Stimulated activated CD8-positive, alpha-beta memory T cell treated with anti-CD3 and anti-CD28 coated beads, Interleukin-15, amount 100 ng/mL, for 48 hours (primary cell): ENCODE measurements around the gene ROBO1.

ENCODE experiments used
- DNase-seq, 2 donors: peaks; one replicate each; pipeline ENCODE4 v3.0.0-alpha.2; 2020; ENCODE audit warnings: low read depth in 2 of 2

ROBO1 gene

GRCh38 chr3:78978037-78978436, 789.8 kb downstream of the ROBO1 start:
- DNase-seq: no peak

GRCh38 chr3:78977073-78977472, 790.7 kb downstream of the ROBO1 start:
- no peak for DNase-seq

- DNase-seq: no peak
These were observed 791.6 kb downstream of the ROBO1 start for GRCh38 chr3:78976200-78976599.

GRCh38 chr3:78974181-78974790, 793.5 kb downstream of the ROBO1 start:
- no peak for DNase-seq

- no peak for DNase-seq
These were observed 795.0 kb downstream of the ROBO1 start for GRCh38 chr3:78972617-78973301.

- no peak for DNase-seq
These were observed 797.1 kb downstream of the ROBO1 start for GRCh38 chr3:78970656-78971055.

GRCh38 chr3:78969483-78969882, 798.3 kb downstream of the ROBO1 start:
- no peak for DNase-seq

- DNase-seq: no peak
These were observed 800.7 kb downstream of the ROBO1 start for GRCh38 chr3:78967061-78967460.

- no peak for DNase-seq
These were observed 804.0 kb downstream of the ROBO1 start for GRCh38 chr3:78963771-78964170.

- DNase-seq: no peak
These were observed 810.3 kb downstream of the ROBO1 start for GRCh38 chr3:78957456-78957855.

GRCh38 chr3:78951342-78951945, 816.4 kb downstream of the ROBO1 start:
- no peak for DNase-seq

GRCh38 chr3:78941587-78941986, 826.2 kb downstream of the ROBO1 start:
- no peak for DNase-seq

GRCh38 chr3:78940626-78941025, 827.2 kb downstream of the ROBO1 start:
- DNase-seq: no peak

- DNase-seq: no peak
These were observed 827.7 kb downstream of the ROBO1 start for GRCh38 chr3:78940128-78940527.

GRCh38 chr3:78937475-78937874, 830.3 kb downstream of the ROBO1 start:
- no peak for DNase-seq

- DNase-seq: no peak
These were observed 840.0 kb downstream of the ROBO1 start for GRCh38 chr3:78927759-78928158.

GRCh38 chr3:78926523-78926922, 841.3 kb downstream of the ROBO1 start:
- DNase-seq: no peak

GRCh38 chr3:78924711-78925110, 843.1 kb downstream of the ROBO1 start:
- no peak for DNase-seq

- DNase-seq: no peak
These were observed 848.6 kb downstream of the ROBO1 start for GRCh38 chr3:78919021-78919755.

- no peak for DNase-seq
These were observed 849.3 kb downstream of the ROBO1 start for GRCh38 chr3:78918361-78919020.

GRCh38 chr3:78917536-78917935, 850.3 kb downstream of the ROBO1 start:
- DNase-seq: no peak

GRCh38 chr3:78913711-78914110, 854.1 kb downstream of the ROBO1 start:
- DNase-seq: no peak
